ENCODE measurements around the gene JPH4.
"Not testable (repeated sequence)": the region's sequence is repeated elsewhere in the genome, so short reads cannot be mapped to it uniquely, and the experiment has no call there.

JPH4 gene

GRCh38 chr14:23578560-23579310 lies at the start of gene JPH4:
TSS of gene JPH4 (minus strand) at chr14:23578790. CDS start at chr14:23577453, 1,337 bp downstream.
- no peak for DNase-seq

GRCh38 chr14:23627961-23628360 lies 49.4 kb upstream of the JPH4 start:
- no peak for DNase-seq

- DNase-seq: no peak
Measured at GRCh38 chr14:23626946-23627345, 48.4 kb upstream of the JPH4 start.

- DNase-seq: no peak
Measured at GRCh38 chr14:23624830-23625404, 46.3 kb upstream of the JPH4 start.

- DNase-seq: no peak
Measured at GRCh38 chr14:23623962-23624361, 45.4 kb upstream of the JPH4 start.

- DNase-seq: no peak
Measured at GRCh38 chr14:23622990-23623389, 44.4 kb upstream of the JPH4 start.

GRCh38 chr14:23621932-23622730 lies 43.5 kb upstream of the JPH4 start:
- DNase-seq: no peak

- no peak for DNase-seq
Measured at GRCh38 chr14:23621204-23621931, 42.8 kb upstream of the JPH4 start.

- no peak for DNase-seq
Measured at GRCh38 chr14:23620177-23620702, 41.6 kb upstream of the JPH4 start.

- no peak for DNase-seq
Measured at GRCh38 chr14:23618415-23618988, 39.9 kb upstream of the JPH4 start.

- no peak for DNase-seq
Measured at GRCh38 chr14:23617539-23617938, 38.9 kb upstream of the JPH4 start.

GRCh38 chr14:23615856-23616255 lies 37.3 kb upstream of the JPH4 start:
- DNase-seq: no peak

- DNase-seq: no peak
Measured at GRCh38 chr14:23614395-23614828, 35.8 kb upstream of the JPH4 start.

- no peak for DNase-seq
Measured at GRCh38 chr14:23613242-23614070, 34.9 kb upstream of the JPH4 start.

- no peak for DNase-seq
Measured at GRCh38 chr14:23612802-23613201, 34.2 kb upstream of the JPH4 start.

GRCh38 chr14:23612354-23612732 lies 33.8 kb upstream of the JPH4 start:
- DNase-seq: no peak

- peak; percentile 8 for DNase-seq
Measured at GRCh38 chr14:23610815-23611289, 32.3 kb upstream of the JPH4 start.

- DNase-seq: peak; percentile 37
Measured at GRCh38 chr14:23610090-23610814, 31.7 kb upstream of the JPH4 start.

- not testable (repeated sequence) for DNase-seq
Measured at GRCh38 chr14:23609411-23610089, 31.0 kb upstream of the JPH4 start.

GRCh38 chr14:23609001-23609400 lies 30.4 kb upstream of the JPH4 start:
- no peak for DNase-seq
